ENCODE measurements around the gene GBP1. TPM values are rescaled to one million over a fixed set of nuclear protein-coding genes. Genes with fewer than 3 reads are reported as not detected.

Gene GBP1
- total RNA-seq, 2 donors from 2014 or later: 9.1 to 13.9 TPM

- intact Hi-C loops (cut with DNase I): no loop called here
- no peak overlapping the region for H3K27ac ChIP-seq
- H3K36me3 ChIP-seq: no peaks in the 10 kb centered on the region
- no peaks in the 10 kb centered on the region for H3K4me1 ChIP-seq (replicated peaks)
- TF ChIP-seq CTCF (IDR thresholded peaks at IDR 0.05) (no peak), POLR2A (IDR thresholded peaks at IDR 0.05) (no peak), POLR2AphosphoS5 (IDR thresholded peaks at IDR 0.05) (no peak)
- no peak for DNase-seq (ENCODE audit: low spot score)
- no peak overlapping the region for H3K4me3 ChIP-seq
- H3K27me3 ChIP-seq (replicated peaks; ENCODE audit: insufficient read depth): no peaks in the 10 kb centered on the region
- no peaks in the 10 kb centered on the region for H3K9me3 ChIP-seq
- 83% methylated on average over 2 of the region's 2 CpGs for WGBS
These were observed 39.1 kb upstream of the GBP1 start for GRCh38 chr1:89104147-89104546.

GRCh38 chr1:89102021-89102420 lies 37.0 kb upstream of the GBP1 start:
- Histone ChIP-seq H3K4me1 (replicated peaks) (no peaks in the 10 kb centered on the region), H3K27me3 (replicated peaks; ENCODE audit: insufficient read depth) (no peaks in the 10 kb centered on the region), H3K9me3 (no peaks in the 10 kb centered on the region), H3K4me3 (no peak overlapping the region), H3K36me3 (no peaks in the 10 kb centered on the region), H3K27ac (no peak overlapping the region)
- TF ChIP-seq CTCF (IDR thresholded peaks at IDR 0.05) (no peak), POLR2A (IDR thresholded peaks at IDR 0.05) (no peak), POLR2AphosphoS5 (IDR thresholded peaks at IDR 0.05) (no peak)
- intact Hi-C loops (cut with DNase I): no loop called here
- DNase-seq (ENCODE audit: low spot score): no peak

GRCh38 chr1:89100412-89100811 lies 35.4 kb upstream of the GBP1 start:
- Histone ChIP-seq H3K4me3 (no peak overlapping the region), H3K4me1 (replicated peaks) (no peaks in the 10 kb centered on the region), H3K9me3 (no peaks in the 10 kb centered on the region), H3K36me3 (no peaks in the 10 kb centered on the region), H3K27me3 (replicated peaks; ENCODE audit: insufficient read depth) (no peaks in the 10 kb centered on the region), H3K27ac (no peak overlapping the region)
- WGBS: 88% methylated on average over 3 of the region's 3 CpGs
- TF ChIP-seq POLR2AphosphoS5 (IDR thresholded peaks at IDR 0.05): no peak
- no peak for TF ChIP-seq CTCF (IDR thresholded peaks at IDR 0.05)
- no peak for TF ChIP-seq POLR2A (IDR thresholded peaks at IDR 0.05)
- no peak for DNase-seq (ENCODE audit: low spot score)
- intact Hi-C loops (cut with DNase I): no loop called here

- H3K4me3 ChIP-seq: no peak overlapping the region
- TF ChIP-seq POLR2AphosphoS5 (IDR thresholded peaks at IDR 0.05) (no peak), POLR2A (IDR thresholded peaks at IDR 0.05) (no peak), CTCF (IDR thresholded peaks at IDR 0.05) (no peak)
- intact Hi-C loops (cut with DNase I): no loop called here
- DNase-seq (ENCODE audit: low spot score): no peak
- 73% methylated on average over 3 of the region's 3 CpGs for WGBS
- H3K9me3 ChIP-seq: no peaks in the 10 kb centered on the region
- no peaks in the 10 kb centered on the region for H3K4me1 ChIP-seq (replicated peaks)
- H3K27ac ChIP-seq: no peak overlapping the region
- no peaks in the 10 kb centered on the region for H3K36me3 ChIP-seq
- H3K27me3 ChIP-seq (replicated peaks; ENCODE audit: insufficient read depth): no peaks in the 10 kb centered on the region
These were observed 33.8 kb upstream of the GBP1 start for GRCh38 chr1:89098857-89099256.

- TF ChIP-seq CTCF (IDR thresholded peaks at IDR 0.05) (no peak), POLR2A (IDR thresholded peaks at IDR 0.05) (no peak), POLR2AphosphoS5 (IDR thresholded peaks at IDR 0.05) (no peak)
- Histone ChIP-seq H3K36me3 (no peaks in the 10 kb centered on the region), H3K9me3 (no peaks in the 10 kb centered on the region), H3K4me3 (no peak overlapping the region), H3K27me3 (replicated peaks; ENCODE audit: insufficient read depth) (no peaks in the 10 kb centered on the region), H3K4me1 (replicated peaks) (no peaks in the 10 kb centered on the region), H3K27ac (no peak overlapping the region)
- intact Hi-C loops (cut with DNase I): no loop called here
- no peak for DNase-seq (ENCODE audit: low spot score)
- WGBS: 92% methylated on average over 2 of the region's 2 CpGs
These were observed 30.7 kb upstream of the GBP1 start for GRCh38 chr1:89095737-89096136.
